ENCODE data around the gene CRYBA1.

GRCh38 chr17:29235904-29236303 is 10.8 kb upstream of the CRYBA1 start:
- TF ChIP-seq CTCF (conservative IDR thresholded peaks at IDR 0.05) (no peak), ZFX (IDR thresholded peaks at IDR 0.05) (no peak)

Data from C4-2B (cell line).